ENCODE results near the gene CRYGN. TPM values are rescaled to one million over a fixed set of nuclear protein-coding genes. Genes with fewer than 3 reads are reported as not detected.
A peak's percentile ranks its signal among the peaks of the same experiment; 100 is the strongest.

The CRYGN gene
- total and polyA plus RNA-seq, 9 of the 15 experiments (the other 6 are each of a cell fraction or from before 2014, with no cell fraction given), result not detected

DNA sequence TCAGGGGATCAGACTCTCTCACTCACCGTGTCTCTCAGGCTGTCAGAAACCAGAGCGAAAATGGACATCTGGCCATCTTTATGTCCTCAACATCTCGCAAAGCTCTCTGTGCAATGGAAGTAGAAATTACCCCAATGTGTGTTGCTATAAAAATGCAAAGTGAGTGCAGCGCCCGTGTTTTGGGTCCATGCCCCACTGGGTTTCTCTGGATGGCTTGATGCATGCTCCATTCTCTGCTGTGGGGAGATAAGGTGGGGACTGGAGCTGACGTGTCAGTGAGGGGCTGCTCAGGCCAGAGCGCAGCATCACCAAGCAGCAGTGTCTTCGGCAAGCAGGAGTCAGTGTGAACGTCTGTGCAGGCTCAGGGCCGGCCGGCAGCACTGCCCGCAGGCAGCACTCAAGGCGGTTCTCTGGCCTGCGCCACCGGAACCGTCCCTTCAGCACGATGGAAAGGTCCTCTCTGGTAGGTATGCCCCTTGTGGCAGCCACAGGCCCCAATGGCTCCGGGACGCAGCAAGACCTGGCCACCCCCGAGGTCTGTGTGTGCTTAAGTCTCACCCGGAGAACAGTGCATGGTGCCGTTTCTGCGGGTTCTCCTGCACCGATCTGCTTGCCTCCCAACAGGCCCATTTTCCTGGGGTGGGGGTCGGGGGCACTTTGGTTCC is 60.3 kb downstream of the CRYGN start:
- intact Hi-C loops (cut with micrococcal nuclease) (no loop called here), in situ Hi-C loops (cut with MboI) (no loop called here)
- BruUV-seq (replicated peaks), result no TSS peak
- H3K9ac ChIP-seq (ENCODE audit: insufficient read depth in 1 of 2, low read depth in 2 of 2, low read length in 2 of 2), result peak overlapping the region in 1 of 2 experiments; percentile 75; a peak in 2 of 4 replicates
- H3K4me2 ChIP-seq (ENCODE audit: insufficient read depth, low read length), result no peak overlapping the region
- H4K20me1 ChIP-seq (replicated peaks; ENCODE audit: control insufficient read depth, insufficient read depth, low read length), result 0 out of 2 replicates have a peak, but pooled peaks cover 5% of the 10 kb centered on the region
- H3K9me3 ChIP-seq (replicated peaks; ENCODE audit: control insufficient read depth, insufficient read depth, low read depth, low read length), result no peaks in the 10 kb centered on the region
- H3K27ac ChIP-seq (ENCODE audit: extremely low read depth, low read depth, low read length), result no peak overlapping the region
- peak; percentile 24 for ATAC-seq
- 59% methylated on average over 25 of the region's 25 CpGs for WGBS (ENCODE audit: insufficient coverage, low coverage, missing lambda C conversion rate)
- H3K9me1 ChIP-seq (ENCODE audit: control insufficient read depth, insufficient read depth, low read length), result no peaks in the 10 kb centered on the region
- ChIA-PET POLR2A (interaction anchor here (1.3 kb wide), 1 partner anchor 12 kb away, joined by 3 read pairs; no protein-coding TSS in a partner anchor), CTCF (ENCODE audit: low intra/inter-chr PET ratio) (interaction anchor here (1.1 kb wide), 1 partner anchor 15 kb away, joined by 3 read pairs; no protein-coding TSS in a partner anchor)
- no peak overlapping the region for H3K4me3 ChIP-seq
- FAIRE-seq, result no peak
- H2AFZ ChIP-seq (ENCODE audit: low read depth, low read length), result no peak overlapping the region
- peaks cover 27% of the 10 kb centered on the region; the same call in 1 of the 3 replicates for H3K36me3 ChIP-seq (ENCODE audit: control insufficient read depth, insufficient read depth, low read length)
- DNase-seq (ENCODE audit: extremely low read depth in 1 of 4, low spot score in 3 of 4), result peak in 1 of 4 experiments; percentile 23
- peaks cover 3 to 27% of the 10 kb centered on the region in 2 experiments; a peak in 3 of 5 replicates for H3K27me3 ChIP-seq (ENCODE audit: control insufficient read depth in 2 of 2, insufficient read depth in 2 of 2, low read length in 2 of 2)
- no peaks in the 10 kb centered on the region for H3K79me2 ChIP-seq (ENCODE audit: control insufficient read depth, insufficient read depth, low read length)
- H3K4me1 ChIP-seq (replicated peaks in 1 of 2; ENCODE audit: control insufficient read depth in 2 of 2, insufficient read depth in 2 of 2, low read length in 2 of 2), result peaks cover 0 to 45% of the 10 kb centered on the region in 2 experiments; a peak in 3 of 5 replicates
- TF ChIP-seq MITF (IDR thresholded peaks at IDR 0.05) (no peak), SREBF2 (CRISPR knock-in tag; IDR thresholded peaks at IDR 0.05) (no peak), FOSL1 (tag; conservative IDR thresholded peaks at IDR 0.05) (no peak), SOX6 (IDR thresholded peaks at IDR 0.05) (no peak), POLR2G (IDR thresholded peaks at IDR 0.05; ENCODE audit: low read depth, low read length) (peak; percentile 68), L3MBTL2 (IDR thresholded peaks at IDR 0.05) (no peak), WHSC1 (IDR thresholded peaks at IDR 0.05; ENCODE audit: low read length) (no peak), ZNF77 (CRISPR knock-in tag; IDR thresholded peaks at IDR 0.05) (no peak), HDAC3 (IDR thresholded peaks at IDR 0.05; ENCODE audit: borderline replicate concordance, partially characterized antibody) (no peak), CBFA2T3 (IDR thresholded peaks at IDR 0.05) (no peak), NRF1 (conservative IDR thresholded peaks at IDR 0.05 in 1 of 2, IDR thresholded peaks at IDR 0.05 in 1 of 2) (no peak), DDX20 (tag; IDR thresholded peaks at IDR 0.05; ENCODE audit: low read depth) (no peak)
- TF ChIP-seq, protein P1, sequence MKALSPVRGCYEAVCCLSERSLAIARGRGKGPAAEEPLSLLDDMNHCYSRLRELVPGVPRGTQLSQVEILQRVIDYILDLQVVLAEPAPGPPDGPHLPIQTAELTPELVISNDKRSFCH (CRISPR knock-in tag; IDR thresholded peaks at IDR 0.05), result no peak
- TF ChIP-seq, protein P1 (tag; IDR thresholded peaks at IDR 0.05), result no peak
- TF ChIP-seq, protein P2, sequence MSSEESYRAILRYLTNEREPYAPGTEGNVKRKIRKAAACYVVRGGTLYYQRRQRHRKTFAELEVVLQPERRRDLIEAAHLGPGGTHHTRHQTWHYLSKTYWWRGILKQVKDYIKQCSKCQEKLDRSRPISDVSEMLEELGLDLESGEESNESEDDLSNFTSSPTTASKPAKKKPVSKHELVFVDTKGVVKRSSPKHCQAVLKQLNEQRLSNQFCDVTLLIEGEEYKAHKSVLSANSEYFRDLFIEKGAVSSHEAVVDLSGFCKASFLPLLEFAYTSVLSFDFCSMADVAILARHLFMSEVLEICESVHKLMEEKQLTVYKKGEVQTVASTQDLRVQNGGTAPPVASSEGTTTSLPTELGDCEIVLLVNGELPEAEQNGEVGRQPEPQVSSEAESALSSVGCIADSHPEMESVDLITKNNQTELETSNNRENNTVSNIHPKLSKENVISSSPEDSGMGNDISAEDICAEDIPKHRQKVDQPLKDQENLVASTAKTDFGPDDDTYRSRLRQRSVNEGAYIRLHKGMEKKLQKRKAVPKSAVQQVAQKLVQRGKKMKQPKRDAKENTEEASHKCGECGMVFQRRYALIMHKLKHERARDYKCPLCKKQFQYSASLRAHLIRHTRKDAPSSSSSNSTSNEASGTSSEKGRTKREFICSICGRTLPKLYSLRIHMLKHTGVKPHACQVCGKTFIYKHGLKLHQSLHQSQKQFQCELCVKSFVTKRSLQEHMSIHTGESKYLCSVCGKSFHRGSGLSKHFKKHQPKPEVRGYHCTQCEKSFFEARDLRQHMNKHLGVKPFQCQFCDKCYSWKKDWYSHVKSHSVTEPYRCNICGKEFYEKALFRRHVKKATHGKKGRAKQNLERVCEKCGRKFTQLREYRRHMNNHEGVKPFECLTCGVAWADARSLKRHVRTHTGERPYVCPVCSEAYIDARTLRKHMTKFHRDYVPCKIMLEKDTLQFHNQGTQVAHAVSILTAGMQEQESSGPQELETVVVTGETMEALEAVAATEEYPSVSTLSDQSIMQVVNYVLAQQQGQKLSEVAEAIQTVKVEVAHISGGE (CRISPR knock-in tag; IDR thresholded peaks at IDR 0.05), result no peak
